Mucosa of descending colon (tissue), 3 donors: Measurements from ENCODE around the gene PCSK6. TPM values are rescaled to one million over a fixed set of nuclear protein-coding genes. Genes with fewer than 3 reads are reported as not detected.

Source experiments
- ATAC-seq: fragments of 200-7000 bp; cut with Tn5 transposase; one replicate; pipeline ENCODE4 v1.9.1; 2020; ENCODE audit warnings: mild to moderate bottlenecking, moderate library complexity
- DNase-seq, 3 donors: peaks; one replicate each; pipeline ENCODE4 v3.0.0-alpha.2; 2020
- H3K36me3 ChIP-seq: fragments of 200-600 bp; one replicate; pipeline ENCODE4 v1.8.0; 2021; ENCODE audit warnings: low read depth, mild to moderate bottlenecking
- H3K4me1 ChIP-seq: fragments of 200-600 bp; one replicate; pipeline ENCODE4 v1.8.0; 2021; ENCODE audit warnings: low read depth, mild to moderate bottlenecking
- H3K4me3 ChIP-seq: fragments of 200-600 bp; one replicate; pipeline ENCODE4 v1.8.0; 2021; ENCODE audit warnings: mild to moderate bottlenecking
- H3K9me3 ChIP-seq: fragments of 200-600 bp; one replicate; pipeline ENCODE4 v1.8.0; 2021; ENCODE audit warnings: mild to moderate bottlenecking
- CTCF ChIP-seq: fragments of 200-600 bp; IDR thresholded peaks from one replicate; pipeline ENCODE4 v1.8.0; 2022; ENCODE audit warnings: antibody characterized with exemption, mild to moderate bottlenecking
- intact Hi-C, 2 donors: fragments of 100-400 bp; cut with DNase I in 1 of 2; cut with micrococcal nuclease in 1 of 2; formaldehyde crosslinking; loops; one replicate each; pipeline versions ENCODE4 v1.11.0 to v1.11.1; 2022; cut with DNase I, micrococcal nuclease
- total RNA-seq, 3 donors: library from RNA; stranded (reverse); fragmentation: NEBNext Ultra II Directional in 2 of 3; extraction: Animal tissue kit (Norgen Biotek cat#: 25700) in 2 of 3; gene quantifications; one replicate each; pipeline versions ENCODE4 v1.2.1 to v1.2.4, GENCODE V29; 2021 to 2023
- donor health status: DM: no; HTN: no; CAD: no; lungs with moderate emphysema.
- donor health status: DM: no; HTN: no; CAD: no.
- donor health status: DM: no; HTN: yes; CAD: no.

The PCSK6 gene
- total RNA-seq, 3 donors from 2014 or later = 21.3 to 58.4 (median 30.3) TPM

GRCh38 chr15:101500865-101501551 is 11.5 kb upstream of the PCSK6 start:
- H3K4me1 ChIP-seq = peaks cover 27% of the 10 kb centered on the region
- intact Hi-C loops = no loop called here
- no peaks in the 10 kb centered on the region for H3K9me3 ChIP-seq
- no peak for TF ChIP-seq CTCF
- ATAC-seq (peak; percentile 30), DNase-seq (peak in 1 of 3 donors; percentile 51)
- H3K36me3 ChIP-seq = no peaks in the 10 kb centered on the region
- no peak overlapping the region for H3K4me3 ChIP-seq

GRCh38 chr15:101499863-101500713 is 10.6 kb upstream of the PCSK6 start:
- Histone ChIP-seq H3K9me3 (no peaks in the 10 kb centered on the region), H3K4me1 (peaks cover 33% of the 10 kb centered on the region), H3K4me3 (no peak overlapping the region), H3K36me3 (no peaks in the 10 kb centered on the region)
- ATAC-seq (peak; percentile 50), DNase-seq (peak; percentile 65 to 79 (median 68))
- no peak for TF ChIP-seq CTCF
- intact Hi-C loops = no loop called here

GRCh38 chr15:101498717-101499480 is 9.4 kb upstream of the PCSK6 start:
- intact Hi-C loops = no loop called here
- no peaks in the 10 kb centered on the region for H3K36me3 ChIP-seq

GRCh38 chr15:101498076-101498716 is 8.7 kb upstream of the PCSK6 start:
- H3K36me3 ChIP-seq = no peaks in the 10 kb centered on the region
- H3K4me3 ChIP-seq = no peak overlapping the region
- DNase-seq = peak in 1 of 3 donors; percentile 41
- intact Hi-C loops = no loop called here
- no peaks in the 10 kb centered on the region for H3K9me3 ChIP-seq
- peak; percentile 2 for ATAC-seq
- peaks cover 33% of the 10 kb centered on the region for H3K4me1 ChIP-seq
- TF ChIP-seq CTCF = no peak

More at GRCh38 chr15:101498717-101499480, 9.4 kb upstream of the PCSK6 start:
- DNase-seq = no peak
- no peak for ATAC-seq
- no peak for TF ChIP-seq CTCF
- Histone ChIP-seq H3K4me1 (peaks cover 33% of the 10 kb centered on the region), H3K9me3 (no peaks in the 10 kb centered on the region), H3K4me3 (no peak overlapping the region)

GRCh38 chr15:101497484-101498034 is 8.1 kb upstream of the PCSK6 start:
- intact Hi-C loops = no loop called here
- TF ChIP-seq CTCF = no peak
- no peaks in the 10 kb centered on the region for H3K9me3 ChIP-seq
- H3K4me3 ChIP-seq = no peak overlapping the region
- no peaks in the 10 kb centered on the region for H3K36me3 ChIP-seq
- H3K4me1 ChIP-seq = peaks cover 33% of the 10 kb centered on the region
- ATAC-seq (peak; percentile 75), DNase-seq (peak; percentile 72 to 80 (median 77))
